Endothelial cell (in vitro differentiated cells): ENCODE results near the gene HERC3. TPM values are rescaled to one million over a fixed set of nuclear protein-coding genes. Genes with fewer than 3 reads are reported as not detected.
A peak's percentile ranks its signal among the peaks of the same experiment; 100 is the strongest.

Source experiments
- DNase-seq: peaks from one replicate; pipeline ENCODE4 v3.0.0; 2021; ENCODE audit warnings: low spot score
- H3K27ac Mint-ChIP-seq: one replicate; pipeline ENCODE4 v1.8.0; 2021; ENCODE audit warnings: mixed read lengths, inconsistent platforms; ENCODE audit not compliant: unreplicated experiment
- H3K27me3 Mint-ChIP-seq: one replicate; pipeline ENCODE4 v1.8.0; 2021; ENCODE audit warnings: mild to moderate bottlenecking, moderate library complexity, mixed read lengths, inconsistent platforms; ENCODE audit not compliant: unreplicated experiment
- H3K36me3 Mint-ChIP-seq: one replicate; pipeline ENCODE4 v1.8.0; 2021; ENCODE audit warnings: mild to moderate bottlenecking, low read depth, mixed read lengths, inconsistent platforms; ENCODE audit not compliant: unreplicated experiment
- H3K4me1 Mint-ChIP-seq: one replicate; pipeline ENCODE4 v1.8.0; 2021; ENCODE audit warnings: mild to moderate bottlenecking, mixed read lengths, inconsistent platforms; ENCODE audit not compliant: unreplicated experiment
- H3K4me3 Mint-ChIP-seq: one replicate; pipeline ENCODE4 v1.8.0; 2021; ENCODE audit warnings: mild to moderate bottlenecking, mixed read lengths, inconsistent platforms; ENCODE audit not compliant: unreplicated experiment
- H3K9me3 Mint-ChIP-seq: one replicate; pipeline ENCODE4 v1.8.0; 2021; ENCODE audit warnings: mixed read lengths, inconsistent platforms; ENCODE audit not compliant: unreplicated experiment
- CTCF ChIP-seq: fragments of 200-600 bp; sonication (generic); IDR thresholded peaks from one replicate; pipeline ENCODE4 v1.5.0; 2021; ENCODE audit warnings: antibody characterized with exemption; ENCODE audit not compliant: unreplicated experiment
- long read RNA-seq: library from polyadenylated mRNA; unstranded; transcript quantifications from one replicate; pipeline ENCODE4 v2.0.0, GENCODE V29; 2020; ENCODE audit not compliant: unreplicated experiment
- total RNA-seq: library from RNA; stranded (reverse); fragmentation: NEBNext Ultra II Directional; extraction: Animal tissue kit (Norgen Biotek cat#: 25700); gene quantifications from one replicate; pipeline ENCODE4 v1.2.1, GENCODE V29; 2021; ENCODE audit not compliant: unreplicated experiment

HERC3 gene
- total RNA-seq = 8.0 TPM
- long read RNA-seq = 0 reads

- Mint-ChIP-seq H3K4me3 (peak within 1 kb of the TSS; percentile 96), H3K27ac (peak within 1 kb of the TSS; percentile 61), H3K36me3 (peaks cover 5% of the 10 kb centered on the region), H3K4me1 (peaks cover 10% of the 10 kb centered on the region), H3K27me3 (peaks cover 11% of the 10 kb centered on the region), H3K9me3 (no peaks in the 10 kb centered on the region)
- peak; percentile 92 for DNase-seq
- no peak for TF ChIP-seq CTCF
Measured at GRCh38 chr4:88591787-88592599, at the start of gene HERC3. TSS of gene HERC3 (plus strand) at chr4:88592480. CDS start at chr4:88605824, 13,344 bp downstream.

- no peak for DNase-seq
- Mint-ChIP-seq H3K36me3 (no peaks in the 10 kb centered on the region), H3K9me3 (no peaks in the 10 kb centered on the region), H3K4me3 (no peak overlapping the region), H3K4me1 (peaks cover 2% of the 10 kb centered on the region), H3K27me3 (no peaks in the 10 kb centered on the region), H3K27ac (no peak overlapping the region)
- no peak for TF ChIP-seq CTCF
Measured at GRCh38 chr4:88549815-88550214, 42.5 kb upstream of the HERC3 start.

GRCh38 chr4:88567591-88567990 is 24.7 kb upstream of the HERC3 start:
- Mint-ChIP-seq H3K36me3 (no peaks in the 10 kb centered on the region), H3K9me3 (no peaks in the 10 kb centered on the region), H3K27ac (no peak overlapping the region), H3K4me1 (no peaks in the 10 kb centered on the region), H3K27me3 (no peaks in the 10 kb centered on the region), H3K4me3 (no peak overlapping the region)
- DNase-seq = no peak
- TF ChIP-seq CTCF = no peak

GRCh38 chr4:88570001-88570400 is 22.3 kb upstream of the HERC3 start:
- no peak for TF ChIP-seq CTCF
- no peak for DNase-seq
- H3K27me3 Mint-ChIP-seq = no peaks in the 10 kb centered on the region
- no peak overlapping the region for H3K27ac Mint-ChIP-seq
- H3K9me3 Mint-ChIP-seq = no peaks in the 10 kb centered on the region
- peaks cover 2% of the 10 kb centered on the region for H3K4me1 Mint-ChIP-seq
- no peaks in the 10 kb centered on the region for H3K36me3 Mint-ChIP-seq
- no peak overlapping the region for H3K4me3 Mint-ChIP-seq

- H3K4me1 Mint-ChIP-seq = peaks cover 2% of the 10 kb centered on the region
- H3K36me3 Mint-ChIP-seq = no peaks in the 10 kb centered on the region
- DNase-seq = no peak
- no peak overlapping the region for H3K4me3 Mint-ChIP-seq
- H3K27me3 Mint-ChIP-seq = no peaks in the 10 kb centered on the region
- no peak for TF ChIP-seq CTCF
- H3K27ac Mint-ChIP-seq = no peak overlapping the region
- no peaks in the 10 kb centered on the region for H3K9me3 Mint-ChIP-seq
Measured at GRCh38 chr4:88573276-88573980, 18.9 kb upstream of the HERC3 start.
